OCI-LY1 (cell line): ENCODE data around the gene PRPS1.

Experiments used
- H2AFZ ChIP-seq: fragments of 200-600 bp; sonication (generic), shearing (Covaris generic); 2 replicates; pipeline ENCODE4 v1.6.0; 2014; ENCODE audit warnings: antibody characterized with exemption, mild to moderate bottlenecking, low read length
- H3F3A ChIP-seq: fragments of 200-600 bp; sonication (generic), shearing (Covaris generic); 2 replicates; pipeline ENCODE4 v1.6.0; 2014; ENCODE audit warnings: mild to moderate bottlenecking, antibody characterized with exemption, low read length, moderate library complexity; ENCODE audit not compliant: insufficient read depth
- H3K27ac ChIP-seq: fragments of 200-600 bp; sonication (generic); 2 replicates; pipeline ENCODE4 v1.5.1; 2014; ENCODE audit warnings: low read length, mixed run types, mild to moderate bottlenecking, low read depth; ENCODE audit not compliant: poor library complexity, severe bottlenecking
- H3K27me3 ChIP-seq: fragments of 200-600 bp; sonication (generic); 2 replicates; pipeline ENCODE4 v1.6.0; 2014; ENCODE audit warnings: antibody characterized with exemption, mild to moderate bottlenecking, low read length, moderate library complexity; ENCODE audit not compliant: insufficient read depth
- H3K36me3 ChIP-seq: fragments of 200-600 bp; sonication (generic); 2 replicates; pipeline ENCODE4 v1.6.1; 2014; ENCODE audit warnings: mild to moderate bottlenecking, antibody characterized with exemption, low read length, moderate library complexity, mixed read lengths; ENCODE audit not compliant: insufficient read depth
- H3K4me1 ChIP-seq: fragments of 200-600 bp; sonication (generic); 2 replicates; pipeline ENCODE4 v1.5.1; 2014; ENCODE audit warnings: mild to moderate bottlenecking, low read length, moderate library complexity; ENCODE audit not compliant: insufficient read depth, severe bottlenecking
- H3K4me2 ChIP-seq: fragments of 200-600 bp; sonication (generic), shearing (Covaris generic); 2 replicates; pipeline ENCODE4 v1.6.1; 2014; ENCODE audit warnings: low read length
- H3K4me3 ChIP-seq: fragments of 200-600 bp; sonication (generic); 2 replicates; pipeline ENCODE4 v1.5.1; 2014; ENCODE audit warnings: low read length, low read depth, mild to moderate bottlenecking, mixed read lengths; ENCODE audit not compliant: poor library complexity, severe bottlenecking
- H3K79me2 ChIP-seq: fragments of 200-600 bp; shearing (Covaris generic); 2 replicates; pipeline ENCODE4 v1.6.1; 2016; ENCODE audit warnings: mixed run types, low read length, mixed read lengths; ENCODE audit not compliant: insufficient read depth
- H3K9ac ChIP-seq: fragments of 200-600 bp; sonication (generic), shearing (Covaris generic); 2 replicates; pipeline ENCODE4 v1.6.1; 2014; ENCODE audit warnings: mild to moderate bottlenecking, low read length, mixed read lengths
- H3K9me2 ChIP-seq: fragments of 200-600 bp; sonication (generic), shearing (Covaris generic); 2 replicates; pipeline ENCODE4 v1.6.1; 2014; ENCODE audit warnings: low read depth, mild to moderate bottlenecking, low read length, mixed read lengths
- H3K9me3 ChIP-seq: fragments of 200-600 bp; shearing (Covaris generic); 2 replicates; pipeline ENCODE4 v1.6.1; 2014; ENCODE audit warnings: low read length, mixed read lengths
- H4K20me1 ChIP-seq: fragments of 200-600 bp; sonication (generic), shearing (Covaris generic); 2 replicates; pipeline ENCODE4 v1.6.0; 2016; ENCODE audit warnings: mild to moderate bottlenecking, low read length; ENCODE audit not compliant: insufficient read depth
- CTCF ChIP-seq: fragments of 200-600 bp; sonication (generic), shearing (Covaris generic); IDR thresholded peaks from 2 replicates; pipeline ENCODE4 v1.5.1; 2017; ENCODE audit warnings: mild to moderate bottlenecking, antibody characterized with exemption, low read length, moderate library complexity, mixed read lengths
- EZH2 ChIP-seq: fragments of 200-600 bp; sonication (generic), shearing (Covaris generic); IDR thresholded peaks from 2 replicates; pipeline ENCODE4 v1.8.0; 2017; ENCODE audit warnings: borderline replicate concordance, mixed run types, mild to moderate bottlenecking, antibody characterized with exemption, low read length, moderate library complexity, mixed read lengths

The PRPS1 gene

GRCh38 chrX:107686792-107687191 is 58.5 kb downstream of the PRPS1 start:
- H3K9ac ChIP-seq = no peak overlapping the region
- no peaks in the 10 kb centered on the region for H3K27me3 ChIP-seq
- peaks cover 6% of the 10 kb centered on the region for H3K4me1 ChIP-seq
- H3F3A ChIP-seq = no peaks in the 10 kb centered on the region
- no peaks in the 10 kb centered on the region for H3K9me3 ChIP-seq
- no peaks in the 10 kb centered on the region for H3K9me2 ChIP-seq
- H2AFZ ChIP-seq = no peak overlapping the region
- H3K4me2 ChIP-seq = no peak overlapping the region
- TF ChIP-seq EZH2 (no peak), CTCF (no peak)
- H3K36me3 ChIP-seq = no peaks in the 10 kb centered on the region
- H3K27ac ChIP-seq = no peak overlapping the region
- H3K4me3 ChIP-seq = no peak overlapping the region
- H3K79me2 ChIP-seq = no peaks in the 10 kb centered on the region
- H4K20me1 ChIP-seq = no peaks in the 10 kb centered on the region

GRCh38 chrX:107687445-107687844 is 59.1 kb downstream of the PRPS1 start:
- Histone ChIP-seq H3K4me3 (no peak overlapping the region), H3F3A (no peaks in the 10 kb centered on the region), H3K36me3 (no peaks in the 10 kb centered on the region), H4K20me1 (no peaks in the 10 kb centered on the region), H3K27ac (no peak overlapping the region), H3K9me3 (no peaks in the 10 kb centered on the region), H3K4me2 (no peak overlapping the region), H2AFZ (no peak overlapping the region), H3K9ac (no peak overlapping the region), H3K27me3 (no peaks in the 10 kb centered on the region), H3K4me1 (peaks cover 6% of the 10 kb centered on the region), H3K79me2 (no peaks in the 10 kb centered on the region), H3K9me2 (no peaks in the 10 kb centered on the region)
- no peak for TF ChIP-seq EZH2
- TF ChIP-seq CTCF = no peak

- Histone ChIP-seq H3F3A (no peaks in the 10 kb centered on the region), H3K79me2 (no peaks in the 10 kb centered on the region), H3K9me3 (no peaks in the 10 kb centered on the region), H3K9me2 (no peaks in the 10 kb centered on the region), H4K20me1 (no peaks in the 10 kb centered on the region), H3K27me3 (no peaks in the 10 kb centered on the region), H3K4me2 (no peak overlapping the region), H3K4me3 (no peak overlapping the region), H2AFZ (no peak overlapping the region), H3K4me1 (no peaks in the 10 kb centered on the region), H3K36me3 (no peaks in the 10 kb centered on the region), H3K27ac (no peak overlapping the region), H3K9ac (no peak overlapping the region)
- no peak for TF ChIP-seq CTCF
- TF ChIP-seq EZH2 = no peak
These were observed 62.7 kb downstream of the PRPS1 start for GRCh38 chrX:107691024-107691448.
